Fibroblast of lung (primary cell): ENCODE results near the gene PEX16. TPM values are rescaled to one million over a fixed set of nuclear protein-coding genes. Genes with fewer than 3 reads are reported as not detected.

Experiments used
- DNase-seq, 2 donors: peaks; one replicate each; pipeline versions ENCODE4 v3.0.0 to v3.0.0-alpha.2; 2010; ENCODE audit warnings: low read depth in 2 of 2
- H2AFZ ChIP-seq: 2 replicates; pipeline ENCODE4 v1.5.1; 2012; ENCODE audit warnings: low read length, control low read depth, inconsistent platforms
- H3K27ac ChIP-seq: 2 replicates; pipeline ENCODE4 v1.5.1; 2011; ENCODE audit warnings: low read length, control low read depth; ENCODE audit not compliant: insufficient read depth
- H3K27me3 ChIP-seq: 2 replicates; pipeline ENCODE4 v1.5.1; 2011; ENCODE audit warnings: mild to moderate bottlenecking, low read length; ENCODE audit not compliant: control insufficient read depth, insufficient read depth
- H3K36me3 ChIP-seq: 2 replicates; pipeline ENCODE4 v1.5.1; 2011; ENCODE audit warnings: low read length; ENCODE audit not compliant: control insufficient read depth, insufficient read depth
- H3K4me1 ChIP-seq: 2 replicates; pipeline ENCODE4 v1.5.1; 2011; ENCODE audit warnings: low read length; ENCODE audit not compliant: control insufficient read depth, insufficient read depth; ENCODE audit errors: extremely low read depth
- H3K4me2 ChIP-seq: 2 replicates; pipeline ENCODE4 v1.5.1; 2011; ENCODE audit warnings: low read length, control low read depth; ENCODE audit not compliant: insufficient read depth; ENCODE audit errors: extremely low read depth
- H3K4me3 ChIP-seq, 4 experiments: fragments of 200-600 bp in 1 of 4; sonication (generic) in 1 of 4; replicated peaks in 1 of 4; 2 replicates each; pipeline ENCODE4 v1.5.1; 2011 to 2016; ENCODE audit warnings: low read length in 4 of 4, low read depth in 3 of 4, mild to moderate bottlenecking in 3 of 4, control low read depth in 2 of 4, inconsistent platforms in 1 of 4, mixed read lengths in 1 of 4; ENCODE audit not compliant: insufficient read depth in 1 of 4; ENCODE audit errors: control extremely low read depth in 1 of 4
- H3K79me2 ChIP-seq: 2 replicates; pipeline ENCODE4 v1.5.1; 2012; ENCODE audit warnings: mild to moderate bottlenecking, low read length, inconsistent platforms; ENCODE audit not compliant: control insufficient read depth, insufficient read depth
- H3K9ac ChIP-seq: 2 replicates; pipeline ENCODE4 v1.5.1; 2011; ENCODE audit warnings: mild to moderate bottlenecking, low read length, control low read depth; ENCODE audit not compliant: insufficient read depth
- H3K9me3 ChIP-seq: 2 replicates; pipeline ENCODE4 v1.5.1; 2012; ENCODE audit warnings: low read depth, low read length; ENCODE audit not compliant: control insufficient read depth, insufficient read depth
- H4K20me1 ChIP-seq: 2 replicates; pipeline ENCODE4 v1.5.1; 2011; ENCODE audit warnings: low read length; ENCODE audit not compliant: control insufficient read depth, insufficient read depth; ENCODE audit errors: extremely low read depth
- EZH2 ChIP-seq: IDR thresholded peaks from 2 replicates; pipeline ENCODE4 v1.5.1; 2012; ENCODE audit warnings: low read length, control low read depth, mild to moderate bottlenecking; ENCODE audit errors: missing control alignments
- polyA plus RNA-seq, 2 donors: library from polyadenylated mRNA; depleted of rRNA in 1 of 2; stranded (reverse) in 1 of 2; unstranded in 1 of 2; fragments of >200 nt; gene quantifications; 2 replicates each; pipeline ENCODE4 v1.2.1, GENCODE V29; 2011 to 2012; ENCODE audit warnings: missing spikeins in 1 of 2
- total RNA-seq: library from RNA; depleted of rRNA; stranded (reverse); fragments of >200 nt; gene quantifications from 2 replicates; pipeline ENCODE4 v1.2.1, GENCODE V29; 2014
- TF ChIP-seq, protein P1 (sequence below), 2 donors: IDR thresholded peaks in 1 of 2; conservative IDR thresholded peaks in 1 of 2; 1 replicate in 1 of 2; 2 replicates in 1 of 2; pipeline ENCODE4 v1.5.1; 2011 to 2012; ENCODE audit warnings: low read length in 2 of 2, control low read depth in 1 of 2, inconsistent platforms in 1 of 2, low read depth in 1 of 2, mild to moderate bottlenecking in 1 of 2

PEX16 gene
- total and polyA plus RNA-seq, 2 donors (not counting 1 experiment from before 2014, with no cell fraction given) = 11.0 to 44.4 TPM

DNA sequence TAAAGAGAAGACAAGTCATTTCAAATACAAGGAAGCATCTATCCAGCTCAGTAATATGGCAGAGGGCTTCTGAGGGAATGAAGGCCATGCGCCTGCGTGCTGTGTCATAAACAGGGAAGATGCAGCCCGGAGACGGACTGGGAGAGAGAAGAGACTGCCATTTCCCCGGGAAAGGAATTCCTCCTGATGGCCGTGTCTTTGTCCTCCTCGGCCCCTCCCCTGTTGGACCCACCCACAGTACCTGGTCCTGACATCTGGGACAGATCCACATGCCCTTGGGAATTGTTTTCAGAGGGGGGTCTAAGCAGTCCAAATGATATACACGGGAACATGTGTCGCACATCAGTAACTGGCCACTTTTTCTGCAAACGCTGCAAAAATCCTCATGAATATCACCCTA is 20.2 kb upstream of the PEX16 start:
- no peak for TF ChIP-seq EZH2
- TF ChIP-seq, protein P1, sequence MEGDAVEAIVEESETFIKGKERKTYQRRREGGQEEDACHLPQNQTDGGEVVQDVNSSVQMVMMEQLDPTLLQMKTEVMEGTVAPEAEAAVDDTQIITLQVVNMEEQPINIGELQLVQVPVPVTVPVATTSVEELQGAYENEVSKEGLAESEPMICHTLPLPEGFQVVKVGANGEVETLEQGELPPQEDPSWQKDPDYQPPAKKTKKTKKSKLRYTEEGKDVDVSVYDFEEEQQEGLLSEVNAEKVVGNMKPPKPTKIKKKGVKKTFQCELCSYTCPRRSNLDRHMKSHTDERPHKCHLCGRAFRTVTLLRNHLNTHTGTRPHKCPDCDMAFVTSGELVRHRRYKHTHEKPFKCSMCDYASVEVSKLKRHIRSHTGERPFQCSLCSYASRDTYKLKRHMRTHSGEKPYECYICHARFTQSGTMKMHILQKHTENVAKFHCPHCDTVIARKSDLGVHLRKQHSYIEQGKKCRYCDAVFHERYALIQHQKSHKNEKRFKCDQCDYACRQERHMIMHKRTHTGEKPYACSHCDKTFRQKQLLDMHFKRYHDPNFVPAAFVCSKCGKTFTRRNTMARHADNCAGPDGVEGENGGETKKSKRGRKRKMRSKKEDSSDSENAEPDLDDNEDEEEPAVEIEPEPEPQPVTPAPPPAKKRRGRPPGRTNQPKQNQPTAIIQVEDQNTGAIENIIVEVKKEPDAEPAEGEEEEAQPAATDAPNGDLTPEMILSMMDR (conservative IDR thresholded peaks at IDR 0.05 in 1 of 2, IDR thresholded peaks at IDR 0.05 in 1 of 2; ENCODE audit: low read depth in 1 of 2, low read length in 2 of 2) = no peak
- Histone ChIP-seq H3K36me3 (peaks cover 2% of the 10 kb centered on the region), H4K20me1 (no peaks in the 10 kb centered on the region)

DNA sequence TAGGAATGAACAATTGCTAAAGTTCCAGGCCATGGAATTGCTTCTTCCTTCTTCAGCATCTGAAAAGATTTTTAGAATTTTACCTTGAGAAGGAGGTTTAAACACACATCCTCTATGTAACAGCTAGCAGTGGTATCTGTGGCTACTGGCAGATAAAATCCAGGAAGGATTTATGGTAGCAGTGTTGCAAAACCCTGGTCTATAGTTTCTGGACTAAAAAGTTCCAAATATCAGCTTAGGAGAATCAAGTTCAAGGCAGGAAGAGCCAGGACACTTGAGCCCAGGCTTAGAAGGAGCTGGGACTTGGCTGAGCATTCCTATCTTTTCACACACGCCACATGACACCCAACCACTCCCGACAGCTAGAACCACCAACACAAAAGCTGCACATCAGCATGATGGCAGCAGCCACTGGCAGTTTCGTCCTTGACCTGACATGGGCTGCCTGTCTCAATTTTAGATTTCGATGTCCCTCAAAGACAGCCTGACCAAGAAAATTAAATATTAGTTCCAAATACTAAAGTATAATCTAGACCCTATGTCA is 18.9 kb upstream of the PEX16 start:
- H3K36me3 ChIP-seq = peaks cover 2% of the 10 kb centered on the region
- no peak for DNase-seq
- no peaks in the 10 kb centered on the region for H3K9me3 ChIP-seq

More for the DNA sequence above, 20.2 kb upstream of the PEX16 start:
- H3K4me1 ChIP-seq = no peaks in the 10 kb centered on the region
- no peak overlapping the region for H3K4me3 ChIP-seq
- H2AFZ ChIP-seq = no peak overlapping the region
- no peaks in the 10 kb centered on the region for H3K9me3 ChIP-seq
- no peaks in the 10 kb centered on the region for H3K27me3 ChIP-seq
- H3K79me2 ChIP-seq = no peaks in the 10 kb centered on the region
- no peak overlapping the region for H3K27ac ChIP-seq
- H3K9ac ChIP-seq = no peak overlapping the region
- no peak overlapping the region for H3K4me2 ChIP-seq
- no peak for DNase-seq

DNA sequence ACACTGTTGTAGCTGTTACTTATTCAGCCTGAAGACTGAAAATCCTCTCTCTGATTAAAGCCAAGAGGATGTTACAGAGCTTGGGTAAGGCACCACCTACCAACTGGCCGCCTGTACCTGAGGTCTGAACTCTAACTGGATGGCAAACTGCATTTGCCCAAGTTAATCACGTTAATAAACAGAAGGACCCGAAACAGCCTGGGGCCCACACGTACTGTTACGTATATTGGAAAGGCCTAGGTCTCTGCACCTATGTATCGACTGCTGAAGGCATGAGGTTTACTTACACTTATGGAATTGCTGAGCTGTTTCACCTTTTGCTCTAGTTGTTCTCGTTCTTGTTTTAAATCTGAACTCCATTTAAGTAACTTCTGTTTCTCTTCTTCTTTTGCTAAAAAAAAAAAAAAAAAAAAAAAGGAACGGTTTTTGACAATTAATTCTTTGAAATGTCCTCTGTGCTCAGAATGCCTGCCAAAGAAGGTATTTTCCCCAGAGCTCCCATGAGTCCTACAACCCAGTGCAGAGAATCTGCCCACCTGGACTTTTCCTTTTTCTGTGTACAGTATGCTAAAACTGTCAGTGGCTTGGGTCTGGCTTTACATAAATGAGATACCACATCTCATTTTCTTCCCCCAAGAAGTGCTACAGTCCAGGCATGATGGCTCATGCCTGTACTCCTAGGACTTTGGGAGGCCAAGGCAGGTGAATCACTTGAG is 17.8 kb upstream of the PEX16 start:
- no peak overlapping the region for H3K4me2 ChIP-seq
- no peaks in the 10 kb centered on the region for H3K27me3 ChIP-seq
- no peaks in the 10 kb centered on the region for H3K79me2 ChIP-seq
- DNase-seq = no peak
- no peak overlapping the region for H3K4me3 ChIP-seq
- H2AFZ ChIP-seq = no peak overlapping the region
- H3K4me1 ChIP-seq = no peaks in the 10 kb centered on the region
- TF ChIP-seq, protein P1 (conservative IDR thresholded peaks at IDR 0.05 in 1 of 2, IDR thresholded peaks at IDR 0.05 in 1 of 2; ENCODE audit: low read depth in 1 of 2, low read length in 2 of 2) = no peak
- no peak for TF ChIP-seq EZH2
- H3K27ac ChIP-seq = no peak overlapping the region
- H3K9me3 ChIP-seq = no peaks in the 10 kb centered on the region
- H3K9ac ChIP-seq = no peak overlapping the region
- H4K20me1 ChIP-seq = no peaks in the 10 kb centered on the region
- peaks cover 2% of the 10 kb centered on the region for H3K36me3 ChIP-seq

More for the DNA sequence above, 18.9 kb upstream of the PEX16 start:
- Histone ChIP-seq H3K79me2 (no peaks in the 10 kb centered on the region), H2AFZ (no peak overlapping the region), H3K9ac (no peak overlapping the region), H4K20me1 (no peaks in the 10 kb centered on the region), H3K27me3 (no peaks in the 10 kb centered on the region), H3K4me3 (no peak overlapping the region), H3K4me1 (no peaks in the 10 kb centered on the region), H3K4me2 (no peak overlapping the region), H3K27ac (no peak overlapping the region)
- no peak for TF ChIP-seq EZH2
- TF ChIP-seq, protein P1 (conservative IDR thresholded peaks at IDR 0.05 in 1 of 2, IDR thresholded peaks at IDR 0.05 in 1 of 2; ENCODE audit: low read depth in 1 of 2, low read length in 2 of 2) = no peak
